Astrocyte (in vitro differentiated cells and primary cell): Measurements from ENCODE around the gene HSPG2.

ENCODE experiments used
- EZH2 ChIP-seq: IDR thresholded peaks from 2 replicates; pipeline ENCODE4 v1.6.1; 2012; ENCODE audit warnings: mild to moderate bottlenecking, low read length, inconsistent platforms; ENCODE audit not compliant: insufficient read depth
- TF ChIP-seq, protein P1 (sequence below): IDR thresholded peaks from 2 replicates; pipeline ENCODE4 v1.5.1; 2011; ENCODE audit warnings: low read depth, mild to moderate bottlenecking, inconsistent platforms, low read length, moderate library complexity; ENCODE audit not compliant: insufficient read depth

DNA sequence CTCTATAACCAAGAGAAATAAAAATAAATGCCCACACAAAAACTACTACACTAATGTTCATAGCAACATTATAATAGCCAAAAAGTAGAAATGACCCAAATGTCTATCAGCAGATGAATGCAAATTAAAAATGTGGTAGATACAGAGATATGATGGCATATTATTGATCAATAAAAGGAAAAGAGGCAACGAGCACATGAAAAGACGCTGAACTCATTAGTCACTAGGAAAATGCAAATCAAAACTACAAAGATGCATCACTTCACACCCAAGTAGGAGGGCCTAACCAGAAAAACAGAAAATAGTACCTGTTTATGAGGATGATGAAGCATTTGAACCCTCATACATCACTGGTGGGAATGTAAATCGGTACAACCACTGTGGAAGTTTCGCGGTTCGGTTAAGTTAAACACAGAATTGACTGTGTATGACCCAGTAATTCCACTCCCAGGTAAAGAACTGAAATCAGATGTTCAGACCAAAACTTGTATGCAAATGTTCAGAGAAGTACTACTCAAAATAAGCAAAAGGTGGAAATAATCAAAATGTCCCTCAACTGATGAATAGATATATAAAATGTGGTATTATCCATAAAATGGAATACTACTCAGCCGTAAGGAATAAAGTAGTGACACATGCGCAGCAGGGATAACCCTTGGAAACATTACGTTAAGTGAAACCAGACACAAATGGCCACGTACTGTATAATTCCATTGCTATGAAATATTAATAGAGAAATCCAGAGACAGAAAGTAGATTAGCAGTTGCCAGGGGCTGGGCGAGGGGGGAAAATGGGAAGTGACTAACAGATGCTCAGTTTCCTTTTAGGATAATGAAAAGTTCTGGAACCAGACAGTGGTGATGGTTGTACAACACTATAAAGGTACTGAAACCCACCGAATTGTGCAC, 157.2 kb downstream of the HSPG2 start:
- TF ChIP-seq, protein P1, sequence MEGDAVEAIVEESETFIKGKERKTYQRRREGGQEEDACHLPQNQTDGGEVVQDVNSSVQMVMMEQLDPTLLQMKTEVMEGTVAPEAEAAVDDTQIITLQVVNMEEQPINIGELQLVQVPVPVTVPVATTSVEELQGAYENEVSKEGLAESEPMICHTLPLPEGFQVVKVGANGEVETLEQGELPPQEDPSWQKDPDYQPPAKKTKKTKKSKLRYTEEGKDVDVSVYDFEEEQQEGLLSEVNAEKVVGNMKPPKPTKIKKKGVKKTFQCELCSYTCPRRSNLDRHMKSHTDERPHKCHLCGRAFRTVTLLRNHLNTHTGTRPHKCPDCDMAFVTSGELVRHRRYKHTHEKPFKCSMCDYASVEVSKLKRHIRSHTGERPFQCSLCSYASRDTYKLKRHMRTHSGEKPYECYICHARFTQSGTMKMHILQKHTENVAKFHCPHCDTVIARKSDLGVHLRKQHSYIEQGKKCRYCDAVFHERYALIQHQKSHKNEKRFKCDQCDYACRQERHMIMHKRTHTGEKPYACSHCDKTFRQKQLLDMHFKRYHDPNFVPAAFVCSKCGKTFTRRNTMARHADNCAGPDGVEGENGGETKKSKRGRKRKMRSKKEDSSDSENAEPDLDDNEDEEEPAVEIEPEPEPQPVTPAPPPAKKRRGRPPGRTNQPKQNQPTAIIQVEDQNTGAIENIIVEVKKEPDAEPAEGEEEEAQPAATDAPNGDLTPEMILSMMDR = no peak
- no peak for TF ChIP-seq EZH2
